Measurements from ENCODE around the gene TTC3.
"Not testable (repeated sequence)": the region's sequence is repeated elsewhere in the genome, so short reads cannot be mapped to it uniquely, and the experiment has no call there.

GRCh38 chr21:37102746-37103145 is 29.7 kb downstream of the TTC3 start:
- not testable (repeated sequence) for TF ChIP-seq POLR2A (IDR thresholded peaks at IDR 0.05)
- TF ChIP-seq, protein P1, sequence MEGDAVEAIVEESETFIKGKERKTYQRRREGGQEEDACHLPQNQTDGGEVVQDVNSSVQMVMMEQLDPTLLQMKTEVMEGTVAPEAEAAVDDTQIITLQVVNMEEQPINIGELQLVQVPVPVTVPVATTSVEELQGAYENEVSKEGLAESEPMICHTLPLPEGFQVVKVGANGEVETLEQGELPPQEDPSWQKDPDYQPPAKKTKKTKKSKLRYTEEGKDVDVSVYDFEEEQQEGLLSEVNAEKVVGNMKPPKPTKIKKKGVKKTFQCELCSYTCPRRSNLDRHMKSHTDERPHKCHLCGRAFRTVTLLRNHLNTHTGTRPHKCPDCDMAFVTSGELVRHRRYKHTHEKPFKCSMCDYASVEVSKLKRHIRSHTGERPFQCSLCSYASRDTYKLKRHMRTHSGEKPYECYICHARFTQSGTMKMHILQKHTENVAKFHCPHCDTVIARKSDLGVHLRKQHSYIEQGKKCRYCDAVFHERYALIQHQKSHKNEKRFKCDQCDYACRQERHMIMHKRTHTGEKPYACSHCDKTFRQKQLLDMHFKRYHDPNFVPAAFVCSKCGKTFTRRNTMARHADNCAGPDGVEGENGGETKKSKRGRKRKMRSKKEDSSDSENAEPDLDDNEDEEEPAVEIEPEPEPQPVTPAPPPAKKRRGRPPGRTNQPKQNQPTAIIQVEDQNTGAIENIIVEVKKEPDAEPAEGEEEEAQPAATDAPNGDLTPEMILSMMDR (IDR thresholded peaks at IDR 0.05) = not testable (repeated sequence)
